ENCODE data around the gene KCNK15.

DNA sequence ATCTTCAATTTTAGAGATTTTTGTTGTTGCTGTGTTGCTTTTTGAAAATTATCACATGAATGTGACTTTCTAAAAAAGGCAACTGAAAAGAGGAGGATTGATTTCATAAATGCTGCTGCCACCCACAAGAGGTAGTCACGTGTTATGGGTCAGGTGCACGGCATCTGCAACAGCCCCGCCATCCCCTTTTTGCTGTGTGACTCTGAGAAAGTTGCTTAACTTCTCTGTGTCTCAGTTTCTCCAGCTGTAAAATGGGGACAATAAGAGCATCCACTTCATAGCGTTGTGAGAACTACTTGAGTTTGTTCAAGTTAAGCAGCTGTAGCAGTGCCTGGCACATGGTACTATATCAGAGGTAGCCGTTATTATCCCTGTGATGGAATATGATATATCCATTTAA, 19.8 kb upstream of the KCNK15 start:
- TF ChIP-seq POLR2A (IDR thresholded peaks at IDR 0.05; ENCODE audit: low read depth, low read length), result no peak
- no peak for TF ChIP-seq POLR2AphosphoS5 (IDR thresholded peaks at IDR 0.05; ENCODE audit: low read depth, low read length)

Data from GM12892 (cell line).